H9 (cell line): ENCODE measurements around the gene DLGAP4. TPM values are rescaled to one million over a fixed set of nuclear protein-coding genes. Genes with fewer than 3 reads are reported as not detected.

Experiments used
- DNase-seq: peaks from one replicate; pipeline ENCODE4 v3.0.0-alpha.2; 2017
- H2AFZ ChIP-seq: one replicate; pipeline ENCODE4 v1.6.1; 2013; ENCODE audit warnings: mild to moderate bottlenecking, low read length, control low read depth, moderate library complexity
- H2AK5ac ChIP-seq: 2 replicates; pipeline ENCODE4 v1.6.1; 2013; ENCODE audit warnings: low read length, control low read depth, mixed read lengths; ENCODE audit not compliant: insufficient read length
- H2BK120ac ChIP-seq: one replicate; pipeline ENCODE4 v1.6.1; 2013; ENCODE audit warnings: low read depth, mild to moderate bottlenecking, low read length, control low read depth, inconsistent platforms; ENCODE audit not compliant: poor library complexity, severe bottlenecking
- H2BK12ac ChIP-seq: 2 replicates; pipeline ENCODE4 v1.6.1; 2013; ENCODE audit warnings: low read length, control low read depth, mixed read lengths, low read depth; ENCODE audit not compliant: insufficient read length
- H2BK15ac ChIP-seq: 2 replicates; pipeline ENCODE4 v1.6.1; 2013; ENCODE audit warnings: low read depth, low read length, control low read depth
- H2BK20ac ChIP-seq: one replicate; pipeline ENCODE4 v1.6.1; 2013; ENCODE audit warnings: low read depth, mild to moderate bottlenecking, low read length, control low read depth, inconsistent platforms; ENCODE audit not compliant: poor library complexity, severe bottlenecking
- H2BK5ac ChIP-seq: 2 replicates; pipeline ENCODE4 v1.6.1; 2013; ENCODE audit warnings: low read length, control low read depth, mixed read lengths; ENCODE audit not compliant: insufficient read length
- H3K14ac ChIP-seq: 2 replicates; pipeline ENCODE4 v1.6.1; 2013; ENCODE audit warnings: low read length, control low read depth; ENCODE audit not compliant: insufficient read depth
- H3K18ac ChIP-seq: 2 replicates; pipeline ENCODE4 v1.6.1; 2013; ENCODE audit warnings: low read depth, mild to moderate bottlenecking, mixed read lengths, low read length, control low read depth; ENCODE audit not compliant: insufficient read length
- H3K23ac ChIP-seq: 2 replicates; pipeline ENCODE4 v1.6.1; 2013; ENCODE audit warnings: low read length, control low read depth, mixed read lengths, low read depth; ENCODE audit not compliant: insufficient read length
- H3K23me2 ChIP-seq: 2 replicates; pipeline ENCODE4 v1.6.1; 2013; ENCODE audit warnings: low read depth, mild to moderate bottlenecking, mixed read lengths, low read length, control low read depth; ENCODE audit not compliant: insufficient read length, poor library complexity, severe bottlenecking
- H3K27ac ChIP-seq: 2 replicates; pipeline ENCODE4 v1.5.1; 2013; ENCODE audit warnings: low read length, control low read depth, mixed read lengths, low read depth; ENCODE audit not compliant: insufficient read length
- H3K27me3 ChIP-seq: 2 replicates; pipeline ENCODE4 v1.6.1; 2013; ENCODE audit warnings: low read length, control low read depth, inconsistent platforms; ENCODE audit not compliant: insufficient read depth
- H3K4ac ChIP-seq: 2 replicates; pipeline ENCODE4 v1.6.1; 2013; ENCODE audit warnings: low read depth, mild to moderate bottlenecking, control low read depth, inconsistent platforms, low read length, moderate library complexity
- H3K4me1 ChIP-seq: 2 replicates; pipeline ENCODE4 v1.6.1; 2013; ENCODE audit warnings: low read length, control low read depth, inconsistent platforms; ENCODE audit not compliant: insufficient read depth
- H3K4me2 ChIP-seq: 2 replicates; pipeline ENCODE4 v1.6.1; 2013; ENCODE audit warnings: low read length, control low read depth, mixed read lengths; ENCODE audit not compliant: insufficient read length, insufficient read depth
- H3K56ac ChIP-seq: 2 replicates; pipeline ENCODE4 v1.6.1; 2013; ENCODE audit warnings: low read depth, mild to moderate bottlenecking, mixed read lengths, low read length, control low read depth; ENCODE audit not compliant: insufficient read length
- H3K79me1 ChIP-seq: 2 replicates; pipeline ENCODE4 v1.6.1; 2013; ENCODE audit warnings: low read depth, mild to moderate bottlenecking, moderate library complexity, low read length, control low read depth, inconsistent platforms; ENCODE audit not compliant: insufficient read depth, poor library complexity, severe bottlenecking
- H3K79me2 ChIP-seq: 2 replicates; pipeline ENCODE4 v1.6.1; 2013; ENCODE audit warnings: low read length, control low read depth, inconsistent platforms; ENCODE audit not compliant: insufficient read depth
- H3K9ac ChIP-seq: 2 replicates; pipeline ENCODE4 v1.6.1; 2013; ENCODE audit warnings: low read length, control low read depth, mixed read lengths; ENCODE audit not compliant: insufficient read length; ENCODE audit errors: extremely low read depth
- H3K9me3 ChIP-seq: one replicate; pipeline ENCODE4 v1.6.1; 2013; ENCODE audit warnings: low read depth, low read length, inconsistent platforms; ENCODE audit not compliant: control insufficient read depth
- H3T11ph ChIP-seq: one replicate; pipeline ENCODE4 v1.6.1; 2013; ENCODE audit warnings: mild to moderate bottlenecking, low read length, control low read depth, inconsistent platforms
- H4K20me1 ChIP-seq: one replicate; pipeline ENCODE4 v1.6.1; 2013; ENCODE audit not compliant: control insufficient read depth, insufficient read length, insufficient read depth
- H4K5ac ChIP-seq: 2 replicates; pipeline ENCODE4 v1.6.1; 2013; ENCODE audit warnings: low read depth, mild to moderate bottlenecking, mixed read lengths, low read length, control low read depth; ENCODE audit not compliant: insufficient read length
- H4K8ac ChIP-seq: replicated peaks from 2 replicates; pipeline ENCODE4 v1.6.1; 2013; ENCODE audit warnings: low read length, control low read depth, mixed read lengths, low read depth; ENCODE audit not compliant: insufficient read length
- H4K91ac ChIP-seq: 2 replicates; pipeline ENCODE4 v1.6.1; 2013; ENCODE audit warnings: low read depth, mild to moderate bottlenecking, moderate library complexity, mixed read lengths, low read length, control low read depth; ENCODE audit not compliant: insufficient read length
- H3K27ac Mint-ChIP-seq, 3 experiments: 2 replicates in 2 of 3; 3 replicates in 1 of 3; pipeline ENCODE4 v1.8.0; 2020 to 2021; ENCODE audit warnings: mixed read lengths in 3 of 3, mild to moderate bottlenecking in 1 of 3, moderate library complexity in 1 of 3
- H3K27me3 Mint-ChIP-seq: 2 replicates; pipeline ENCODE4 v1.8.0; 2021; ENCODE audit warnings: low read depth, mild to moderate bottlenecking, moderate library complexity, mixed read lengths
- H3K36me3 Mint-ChIP-seq, 3 experiments: 2 replicates in 2 of 3; 3 replicates in 1 of 3; pipeline ENCODE4 v1.8.0; 2020 to 2021; ENCODE audit warnings: low read depth in 3 of 3, mixed read lengths in 3 of 3; ENCODE audit not compliant: insufficient read depth in 1 of 3
- H3K4me1 Mint-ChIP-seq, 2 experiments: 2 replicates each; pipeline ENCODE4 v1.8.0; 2020; ENCODE audit warnings: mixed read lengths in 2 of 2
- H3K4me3 Mint-ChIP-seq, 2 experiments: 2 replicates in 1 of 2; 3 replicates in 1 of 2; pipeline ENCODE4 v1.8.0; 2020 to 2021; ENCODE audit warnings: mild to moderate bottlenecking in 2 of 2, mixed read lengths in 2 of 2, moderate library complexity in 1 of 2
- H3K9me3 Mint-ChIP-seq, 2 experiments: 2 replicates in 1 of 2; 3 replicates in 1 of 2; pipeline ENCODE4 v1.8.0; 2020; ENCODE audit warnings: mild to moderate bottlenecking in 2 of 2, mixed read lengths in 2 of 2, moderate library complexity in 1 of 2
- WGBS: extraction: QIAGEN DNeasy Blood & Tissue Kit; methylation state at CpG from one replicate; pipeline ENCODE4 v1.1.7; 2013; ENCODE audit warnings: missing lambda C conversion rate, low lambda C conversion rate, mixed read lengths; ENCODE audit not compliant: insufficient read length; ENCODE audit errors: extremely low coverage; 5-methylcytosine and 5-hydroxymethylcytosine counted together
- total RNA-seq: library from RNA; stranded (reverse); gene quantifications from 2 replicates; pipeline ENCODE4 v1.2.1, GENCODE V29; 2021
- TF ChIP-seq, protein P1 (sequence below): fragments of 200-600 bp; sonication (generic); conservative IDR thresholded peaks from 3 replicates; pipeline ENCODE4 v1.8.0; 2021; ENCODE audit warnings: antibody characterized with exemption, mild to moderate bottlenecking

Gene DLGAP4
- total RNA-seq, 1 experiment from 2014 or later: 48.0 TPM

DNA sequence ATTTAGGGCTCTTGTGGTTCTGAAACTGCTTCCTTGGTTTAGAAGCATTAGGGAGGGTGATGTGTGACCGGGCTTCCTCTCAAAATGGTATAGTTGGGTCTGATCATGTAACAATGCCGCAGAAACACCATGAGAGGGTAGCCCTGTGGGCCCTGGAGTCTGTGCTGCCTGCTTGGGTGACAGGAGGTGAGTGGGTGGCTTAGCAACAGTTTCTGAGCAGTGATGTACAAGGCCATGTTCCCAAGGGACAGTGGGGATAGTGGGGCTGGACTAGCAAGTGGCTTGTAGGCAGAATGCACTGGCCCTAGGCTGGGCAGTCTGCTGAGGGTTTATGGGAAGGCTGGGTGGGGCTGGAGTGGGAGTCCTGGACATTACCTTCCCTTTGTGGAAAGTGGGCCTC, 128.2 kb downstream of the DLGAP4 start:
- H2BK12ac ChIP-seq: no peak overlapping the region
- no peaks in the 10 kb centered on the region; the same call in 1 of the 2 replicates for H3K27me3 ChIP-seq
- H3K79me1 ChIP-seq: no peaks in the 10 kb centered on the region
- H3K23me2 ChIP-seq: no peaks in the 10 kb centered on the region
- H2BK5ac ChIP-seq: no peak overlapping the region
- H3K4me1 ChIP-seq: no peaks in the 10 kb centered on the region
- H2AK5ac ChIP-seq: no peak overlapping the region
- Mint-ChIP-seq H3K27me3 (peaks cover 24% of the 10 kb centered on the region), H3K36me3 (no peaks in the 10 kb centered on the region; a peak in 1 of 7 replicates), H3K4me3 (peak overlapping the region in 1 of 2 experiments; percentile 43; a peak in 1 of 5 replicates), H3K9me3 (no peaks in the 10 kb centered on the region; a peak in 1 of 5 replicates), H3K27ac (peak overlapping the region in 1 of 3 experiments; percentile 56; a peak in 1 of 7 replicates), H3K4me1 (peaks cover 3 to 9% of the 10 kb centered on the region in 2 experiments; a peak in 3 of 4 replicates)
- H3K79me2 ChIP-seq: no peaks in the 10 kb centered on the region
- H3K27ac ChIP-seq: no peak overlapping the region
- no peak overlapping the region for H4K8ac ChIP-seq
- H4K91ac ChIP-seq: no peak overlapping the region
- no peak overlapping the region for H3K23ac ChIP-seq
- H3K14ac ChIP-seq: no peak overlapping the region
- H3K4ac ChIP-seq: no peak overlapping the region
- H3K9ac ChIP-seq: no peak overlapping the region
- no peak overlapping the region for H2BK120ac ChIP-seq
- no peaks in the 10 kb centered on the region for H4K20me1 ChIP-seq
- no peak overlapping the region for H2AFZ ChIP-seq
- H3K9me3 ChIP-seq: no peaks in the 10 kb centered on the region
- no CpG with 5 or more reads among the region's 2 CpGs for WGBS
- no peak for DNase-seq
- no peak overlapping the region for H4K5ac ChIP-seq
- H3T11ph ChIP-seq: no peak overlapping the region
- H2BK20ac ChIP-seq: no peak overlapping the region
- H3K4me2 ChIP-seq: no peak overlapping the region
- H3K56ac ChIP-seq: no peak overlapping the region
- TF ChIP-seq, protein P1, sequence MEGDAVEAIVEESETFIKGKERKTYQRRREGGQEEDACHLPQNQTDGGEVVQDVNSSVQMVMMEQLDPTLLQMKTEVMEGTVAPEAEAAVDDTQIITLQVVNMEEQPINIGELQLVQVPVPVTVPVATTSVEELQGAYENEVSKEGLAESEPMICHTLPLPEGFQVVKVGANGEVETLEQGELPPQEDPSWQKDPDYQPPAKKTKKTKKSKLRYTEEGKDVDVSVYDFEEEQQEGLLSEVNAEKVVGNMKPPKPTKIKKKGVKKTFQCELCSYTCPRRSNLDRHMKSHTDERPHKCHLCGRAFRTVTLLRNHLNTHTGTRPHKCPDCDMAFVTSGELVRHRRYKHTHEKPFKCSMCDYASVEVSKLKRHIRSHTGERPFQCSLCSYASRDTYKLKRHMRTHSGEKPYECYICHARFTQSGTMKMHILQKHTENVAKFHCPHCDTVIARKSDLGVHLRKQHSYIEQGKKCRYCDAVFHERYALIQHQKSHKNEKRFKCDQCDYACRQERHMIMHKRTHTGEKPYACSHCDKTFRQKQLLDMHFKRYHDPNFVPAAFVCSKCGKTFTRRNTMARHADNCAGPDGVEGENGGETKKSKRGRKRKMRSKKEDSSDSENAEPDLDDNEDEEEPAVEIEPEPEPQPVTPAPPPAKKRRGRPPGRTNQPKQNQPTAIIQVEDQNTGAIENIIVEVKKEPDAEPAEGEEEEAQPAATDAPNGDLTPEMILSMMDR: no peak
- H2BK15ac ChIP-seq: no peak overlapping the region
- no peak overlapping the region for H3K18ac ChIP-seq
